ENCODE measurements around the gene HSH2D.

HSH2D gene

GRCh38 chr19:16133818-16134217, 9.7 kb upstream of the HSH2D start:
- Mint-ChIP-seq H3K4me1 (peaks cover 6% of the 10 kb centered on the region), H3K36me3 (ENCODE audit: low read depth) (peaks cover 59% of the 10 kb centered on the region)
- ATAC-seq: no peak

GRCh38 chr19:16134510-16134909, 9.0 kb upstream of the HSH2D start:
- peaks cover 7% of the 10 kb centered on the region for H3K4me1 Mint-ChIP-seq
- ATAC-seq: no peak
- H3K4me3 Mint-ChIP-seq: no peak overlapping the region
- no peak overlapping the region for H3K27ac Mint-ChIP-seq
- peaks cover 54% of the 10 kb centered on the region for H3K36me3 Mint-ChIP-seq (ENCODE audit: low read depth)
- H3K27me3 Mint-ChIP-seq: no peaks in the 10 kb centered on the region
- DNase-seq: no peak
- H3K9me3 Mint-ChIP-seq: peaks cover 10% of the 10 kb centered on the region

More at GRCh38 chr19:16133818-16134217, 9.7 kb upstream of the HSH2D start:
- Mint-ChIP-seq H3K4me3 (no peak overlapping the region), H3K27ac (no peak overlapping the region), H3K27me3 (no peaks in the 10 kb centered on the region), H3K9me3 (peaks cover 10% of the 10 kb centered on the region)
- no peak for DNase-seq

GRCh38 chr19:16135430-16136127, 7.9 kb upstream of the HSH2D start:
- peaks cover 44% of the 10 kb centered on the region for H3K36me3 Mint-ChIP-seq (ENCODE audit: low read depth)
- H3K27ac Mint-ChIP-seq: no peak overlapping the region
- DNase-seq (no peak), ATAC-seq (no peak)
- H3K4me1 Mint-ChIP-seq: peaks cover 13% of the 10 kb centered on the region
- peaks cover 10% of the 10 kb centered on the region for H3K9me3 Mint-ChIP-seq
- H3K4me3 Mint-ChIP-seq: no peak overlapping the region
- no peaks in the 10 kb centered on the region for H3K27me3 Mint-ChIP-seq

GRCh38 chr19:16136185-16136999, 7.1 kb upstream of the HSH2D start:
- no peak for DNase-seq
- Mint-ChIP-seq H3K27ac (no peak overlapping the region), H3K27me3 (no peaks in the 10 kb centered on the region), H3K36me3 (ENCODE audit: low read depth) (peaks cover 36% of the 10 kb centered on the region), H3K4me3 (no peak overlapping the region), H3K4me1 (peaks cover 17% of the 10 kb centered on the region), H3K9me3 (peaks cover 6% of the 10 kb centered on the region)
- ATAC-seq: no peak

GRCh38 chr19:16139752-16140151, 3.7 kb upstream of the HSH2D start:
- no peaks in the 10 kb centered on the region for H3K9me3 Mint-ChIP-seq
- peaks cover 36% of the 10 kb centered on the region for H3K4me1 Mint-ChIP-seq
- ATAC-seq (no peak), DNase-seq (no peak)
- H3K4me3 Mint-ChIP-seq: no peak overlapping the region
- peak overlapping the region; percentile 1 for H3K27ac Mint-ChIP-seq
- peaks cover 4% of the 10 kb centered on the region for H3K36me3 Mint-ChIP-seq (ENCODE audit: low read depth)
- peaks cover 2% of the 10 kb centered on the region for H3K27me3 Mint-ChIP-seq

- H3K36me3 Mint-ChIP-seq (ENCODE audit: low read depth): peaks cover under 1% of the 10 kb centered on the region
- peaks cover 47% of the 10 kb centered on the region for H3K4me1 Mint-ChIP-seq
- ATAC-seq (no peak), DNase-seq (no peak)
- no peak overlapping the region for H3K4me3 Mint-ChIP-seq
- peak overlapping the region; percentile 7 for H3K27ac Mint-ChIP-seq
- H3K27me3 Mint-ChIP-seq: peaks cover 2% of the 10 kb centered on the region
- H3K9me3 Mint-ChIP-seq: no peaks in the 10 kb centered on the region
Measured at GRCh38 chr19:16141043-16141442, 2.4 kb upstream of the HSH2D start.

- Mint-ChIP-seq H3K27me3 (peaks cover 2% of the 10 kb centered on the region), H3K4me3 (peak overlapping the region; percentile 21), H3K9me3 (no peaks in the 10 kb centered on the region), H3K36me3 (ENCODE audit: low read depth) (peaks cover 3% of the 10 kb centered on the region), H3K4me1 (peaks cover 53% of the 10 kb centered on the region), H3K27ac (no peak overlapping the region)
- no peak for DNase-seq
- ATAC-seq: no peak
Measured at GRCh38 chr19:16142032-16142580, 1.4 kb upstream of the HSH2D start.

- DNase-seq: no peak
- peak overlapping the region; percentile 96 for H3K27ac Mint-ChIP-seq
- no peaks in the 10 kb centered on the region for H3K9me3 Mint-ChIP-seq
- peaks cover 3% of the 10 kb centered on the region for H3K36me3 Mint-ChIP-seq (ENCODE audit: low read depth)
- H3K27me3 Mint-ChIP-seq: peaks cover 2% of the 10 kb centered on the region
- ATAC-seq: peak; percentile 21
- H3K4me1 Mint-ChIP-seq: peaks cover 51% of the 10 kb centered on the region
- peak overlapping the region; percentile 94 for H3K4me3 Mint-ChIP-seq
Measured at GRCh38 chr19:16144216-16144581, 714 bp downstream of the HSH2D start.

GRCh38 chr19:16146112-16146511, 2.6 kb downstream of the HSH2D start:
- ATAC-seq (no peak), DNase-seq (no peak)
- peaks cover 43% of the 10 kb centered on the region for H3K4me1 Mint-ChIP-seq
- H3K36me3 Mint-ChIP-seq (ENCODE audit: low read depth): peaks cover 3% of the 10 kb centered on the region
- no peaks in the 10 kb centered on the region for H3K9me3 Mint-ChIP-seq
- peak overlapping the region; percentile 39 for H3K4me3 Mint-ChIP-seq
- H3K27ac Mint-ChIP-seq: no peak overlapping the region
- peaks cover 2% of the 10 kb centered on the region for H3K27me3 Mint-ChIP-seq

- peaks cover 30% of the 10 kb centered on the region for H3K4me1 Mint-ChIP-seq
- DNase-seq (no peak), ATAC-seq (no peak)
- no peaks in the 10 kb centered on the region for H3K27me3 Mint-ChIP-seq
- no peaks in the 10 kb centered on the region for H3K9me3 Mint-ChIP-seq
- no peak overlapping the region for H3K4me3 Mint-ChIP-seq
- peak overlapping the region; percentile 46 for H3K27ac Mint-ChIP-seq
- peaks cover 15% of the 10 kb centered on the region for H3K36me3 Mint-ChIP-seq (ENCODE audit: low read depth)
Measured at GRCh38 chr19:16148443-16149229, 5.2 kb downstream of the HSH2D start.

GRCh38 chr19:16153582-16154336, 10.3 kb downstream of the HSH2D start:
- Mint-ChIP-seq H3K4me3 (no peak overlapping the region), H3K9me3 (no peaks in the 10 kb centered on the region), H3K27ac (no peak overlapping the region), H3K27me3 (no peaks in the 10 kb centered on the region), H3K4me1 (peaks cover 8% of the 10 kb centered on the region), H3K36me3 (ENCODE audit: low read depth) (peaks cover 38% of the 10 kb centered on the region)
- DNase-seq: no peak
- no peak for ATAC-seq

GRCh38 chr19:16154557-16154956, 11.1 kb downstream of the HSH2D start:
- H3K27me3 Mint-ChIP-seq: no peaks in the 10 kb centered on the region
- DNase-seq (no peak), ATAC-seq (no peak)
- no peaks in the 10 kb centered on the region for H3K9me3 Mint-ChIP-seq
- H3K4me3 Mint-ChIP-seq: no peak overlapping the region
- peaks cover 38% of the 10 kb centered on the region for H3K36me3 Mint-ChIP-seq (ENCODE audit: low read depth)
- H3K4me1 Mint-ChIP-seq: peaks cover 7% of the 10 kb centered on the region
- H3K27ac Mint-ChIP-seq: no peak overlapping the region

GRCh38 chr19:16155128-16155527, 11.6 kb downstream of the HSH2D start:
- peak overlapping the region; percentile 62 for H3K27ac Mint-ChIP-seq
- H3K36me3 Mint-ChIP-seq (ENCODE audit: low read depth): peaks cover 38% of the 10 kb centered on the region
- DNase-seq (no peak), ATAC-seq (no peak)
- no peaks in the 10 kb centered on the region for H3K27me3 Mint-ChIP-seq
- no peak overlapping the region for H3K4me3 Mint-ChIP-seq
- H3K9me3 Mint-ChIP-seq: no peaks in the 10 kb centered on the region
- H3K4me1 Mint-ChIP-seq: peaks cover 9% of the 10 kb centered on the region

- DNase-seq (no peak), ATAC-seq (no peak)
- Mint-ChIP-seq H3K4me3 (no peak overlapping the region), H3K9me3 (no peaks in the 10 kb centered on the region), H3K27ac (peak overlapping the region; percentile 39), H3K4me1 (peaks cover 27% of the 10 kb centered on the region), H3K36me3 (ENCODE audit: low read depth) (peaks cover 36% of the 10 kb centered on the region), H3K27me3 (no peaks in the 10 kb centered on the region)
Measured at GRCh38 chr19:16156904-16157303, 13.4 kb downstream of the HSH2D start.
